Sigmoid colon (tissue), 4 donors: ENCODE data around the gene AP3B1.

Experiments
- EP300 ChIP-seq, 4 donors: sonication (generic); formaldehyde crosslinking; IDR thresholded peaks; one replicate each; pipeline ENCODE4 v1.6.1; 2017; ENCODE audit warnings: antibody characterized with exemption in 4 of 4
- TF ChIP-seq, protein P1 (sequence below), 4 experiments: fragments of 450-650 bp in 3 of 4; fragments of 200-600 bp in 1 of 4; IDR thresholded peaks; one replicate each; pipeline ENCODE4 v1.5.1; 2016 to 2019; ENCODE audit warnings: antibody characterized with exemption in 4 of 4, mild to moderate bottlenecking in 3 of 4, moderate library complexity in 2 of 4

GRCh38 chr5:78273436-78273835, 21.1 kb downstream of the AP3B1 start:
- TF ChIP-seq, protein P1, sequence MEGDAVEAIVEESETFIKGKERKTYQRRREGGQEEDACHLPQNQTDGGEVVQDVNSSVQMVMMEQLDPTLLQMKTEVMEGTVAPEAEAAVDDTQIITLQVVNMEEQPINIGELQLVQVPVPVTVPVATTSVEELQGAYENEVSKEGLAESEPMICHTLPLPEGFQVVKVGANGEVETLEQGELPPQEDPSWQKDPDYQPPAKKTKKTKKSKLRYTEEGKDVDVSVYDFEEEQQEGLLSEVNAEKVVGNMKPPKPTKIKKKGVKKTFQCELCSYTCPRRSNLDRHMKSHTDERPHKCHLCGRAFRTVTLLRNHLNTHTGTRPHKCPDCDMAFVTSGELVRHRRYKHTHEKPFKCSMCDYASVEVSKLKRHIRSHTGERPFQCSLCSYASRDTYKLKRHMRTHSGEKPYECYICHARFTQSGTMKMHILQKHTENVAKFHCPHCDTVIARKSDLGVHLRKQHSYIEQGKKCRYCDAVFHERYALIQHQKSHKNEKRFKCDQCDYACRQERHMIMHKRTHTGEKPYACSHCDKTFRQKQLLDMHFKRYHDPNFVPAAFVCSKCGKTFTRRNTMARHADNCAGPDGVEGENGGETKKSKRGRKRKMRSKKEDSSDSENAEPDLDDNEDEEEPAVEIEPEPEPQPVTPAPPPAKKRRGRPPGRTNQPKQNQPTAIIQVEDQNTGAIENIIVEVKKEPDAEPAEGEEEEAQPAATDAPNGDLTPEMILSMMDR (IDR thresholded peaks at IDR 0.05): no peak
- no peak for TF ChIP-seq EP300 (IDR thresholded peaks at IDR 0.05)
